HG03060 (cell line): ENCODE results near the gene TRAF5.
"Not testable (repeated sequence)": the region's sequence is repeated elsewhere in the genome, so short reads cannot be mapped to it uniquely, and the experiment has no call there.

ENCODE experiments used
- ATAC-seq: cut with Tn5 transposase; IDR thresholded peaks from one replicate; pipeline ENCODE4 v1.9.1; 2021; ENCODE audit warnings: low read depth, moderate number of reproducible peaks; ENCODE audit not compliant: unreplicated experiment

TRAF5 gene

DNA sequence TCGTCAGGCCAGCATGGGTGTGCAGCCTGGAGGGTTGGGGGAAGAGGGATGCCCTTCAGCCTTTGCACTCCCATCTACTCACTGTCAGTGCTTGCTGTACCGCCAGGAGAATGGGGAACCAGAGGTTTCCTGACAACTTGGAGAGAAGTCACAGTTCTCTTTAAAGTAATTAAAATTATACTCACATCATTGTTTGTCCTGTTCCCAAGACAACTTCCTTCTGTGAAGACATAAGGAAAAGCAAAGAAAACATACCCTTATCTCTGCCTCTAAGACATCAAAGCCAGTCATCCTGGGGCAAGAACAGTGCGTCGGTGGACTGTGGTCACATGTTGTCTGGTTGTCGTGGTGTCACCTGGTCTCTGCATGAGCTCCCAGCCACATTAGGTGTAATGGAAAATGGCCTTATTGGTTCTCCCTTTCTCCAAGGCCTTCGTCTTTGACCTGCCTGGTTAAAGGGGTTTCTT lies 17.6 kb downstream of the TRAF5 start:
- no peak for ATAC-seq

GRCh38 chr1:211345719-211346118 lies 19.1 kb downstream of the TRAF5 start:
- no peak for ATAC-seq

DNA sequence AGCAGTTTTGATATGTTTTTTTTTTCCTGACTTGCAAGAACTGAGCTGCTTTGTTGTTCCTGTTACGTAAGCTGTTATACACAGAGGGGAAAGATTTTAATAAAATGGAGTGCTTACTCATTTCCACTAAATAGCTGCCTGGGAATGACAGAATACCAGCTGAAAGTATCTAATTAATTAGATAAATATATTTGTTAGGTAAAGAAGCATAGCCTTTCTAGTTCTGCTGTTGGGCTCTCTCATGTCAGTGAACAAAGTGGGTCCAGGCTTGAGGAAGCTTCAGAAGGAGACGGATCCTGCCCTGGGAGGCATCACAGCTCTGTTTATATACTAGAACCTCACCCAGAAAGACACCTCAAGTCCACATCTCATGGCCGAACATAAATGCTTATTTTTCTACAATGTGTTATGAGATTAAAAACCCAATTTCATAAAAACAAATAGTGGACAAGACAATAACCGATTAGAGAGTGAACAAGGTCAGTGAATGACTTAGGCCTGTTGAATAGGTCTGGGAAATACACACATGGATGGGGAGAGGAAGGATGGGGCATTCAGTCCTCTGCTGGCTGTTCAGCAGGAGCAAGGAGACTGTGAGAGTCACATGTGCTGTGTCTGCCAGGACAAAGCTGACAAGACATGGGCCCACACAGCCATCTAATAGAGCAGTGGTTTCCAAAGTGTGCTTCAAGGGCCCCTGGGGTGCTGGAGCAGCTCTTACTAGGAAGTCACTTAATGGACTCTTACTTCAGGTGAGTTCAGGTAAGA lies 20.6 kb downstream of the TRAF5 start:
- no peak for ATAC-seq

GRCh38 chr1:211348547-211348946 lies 21.9 kb downstream of the TRAF5 start:
- no peak for ATAC-seq

DNA sequence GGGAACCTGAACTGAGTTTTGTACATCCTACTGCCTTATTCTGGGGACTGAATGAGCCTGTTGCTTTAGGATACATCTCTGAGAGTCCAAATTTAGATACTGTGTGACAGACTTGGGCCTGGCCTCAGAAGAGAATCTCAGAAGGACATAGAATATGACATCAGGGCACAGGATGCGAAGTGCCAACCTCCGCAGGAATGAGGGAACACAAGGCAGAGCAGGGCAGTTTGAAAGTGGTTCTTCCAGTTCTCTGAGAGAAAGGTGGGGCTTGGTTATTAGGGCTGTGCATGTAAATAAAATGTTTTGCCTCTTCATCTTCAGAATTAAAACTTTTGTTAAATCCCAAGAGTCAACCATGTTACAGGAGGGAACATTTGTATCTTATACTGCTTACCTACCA lies 23.1 kb downstream of the TRAF5 start:
- ATAC-seq = no peak

DNA sequence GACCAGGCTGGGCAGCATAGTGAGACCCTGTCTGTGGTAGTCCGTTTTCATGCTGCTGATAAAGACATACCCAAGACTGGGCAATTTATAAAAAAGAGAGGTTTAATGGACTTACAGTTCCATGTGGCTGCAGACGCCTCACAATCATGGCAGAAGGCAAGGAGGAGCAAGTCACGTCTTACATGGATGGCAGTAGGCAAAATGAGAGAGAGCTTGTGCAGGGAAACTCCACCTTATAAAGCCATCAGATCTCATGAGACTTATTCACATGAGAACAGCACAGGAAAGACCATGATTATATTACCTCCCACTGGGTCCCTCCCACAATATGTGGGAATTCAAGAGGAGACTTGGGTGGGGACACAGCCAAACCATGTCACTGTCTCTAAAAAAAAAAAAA lies 25.4 kb downstream of the TRAF5 start:
- not testable (repeated sequence) for ATAC-seq

DNA sequence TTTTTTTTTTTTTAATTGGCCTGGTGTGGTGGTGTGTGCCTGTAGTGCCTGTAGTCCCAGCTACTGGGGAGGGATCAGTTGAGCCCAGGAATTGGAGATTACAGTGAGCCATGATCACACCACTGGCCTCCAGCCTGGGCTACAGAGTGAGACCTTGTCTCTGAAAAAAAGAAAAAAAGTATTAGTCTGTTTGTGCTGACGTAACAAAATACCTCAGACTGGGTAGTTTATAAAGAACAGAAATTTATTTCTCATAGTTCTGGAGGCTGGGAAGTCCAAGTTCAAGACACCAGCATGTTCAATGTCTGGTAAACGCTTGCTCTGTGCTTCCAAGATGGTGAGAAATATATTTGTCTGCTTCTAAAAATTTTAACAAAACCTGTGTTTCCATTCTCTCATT lies 25.8 kb downstream of the TRAF5 start:
- ATAC-seq = no peak

DNA sequence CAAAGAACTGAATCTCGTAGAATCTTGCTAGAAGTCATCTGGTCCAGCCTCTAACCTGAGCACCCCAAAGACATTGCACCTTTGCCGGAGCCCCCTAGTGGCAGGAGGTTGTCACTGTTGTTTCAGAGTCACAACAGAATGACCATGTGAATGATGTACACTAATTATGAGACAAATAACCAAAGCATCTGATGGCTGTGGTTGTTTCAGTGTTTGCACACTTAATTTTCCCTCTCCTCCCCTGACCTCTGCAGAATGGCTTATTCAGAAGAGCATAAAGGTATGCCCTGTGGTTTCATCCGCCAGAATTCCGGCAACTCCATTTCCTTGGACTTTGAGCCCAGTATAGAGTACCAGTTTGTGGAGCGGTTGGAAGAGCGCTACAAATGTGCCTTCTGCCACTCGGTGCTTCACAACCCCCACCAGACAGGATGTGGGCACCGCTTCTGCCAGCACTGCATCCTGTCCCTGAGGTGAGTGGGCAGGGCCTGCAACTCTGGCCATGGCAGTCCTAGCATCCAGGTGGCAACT lies 26.4 kb downstream of the TRAF5 start:
- ATAC-seq = peak; percentile 51

GRCh38 chr1:211353562-211354212 lies 27.1 kb downstream of the TRAF5 start:
- ATAC-seq = no peak

- ATAC-seq = no peak
Measured at GRCh38 chr1:211355873-211356272, 29.2 kb downstream of the TRAF5 start.

DNA sequence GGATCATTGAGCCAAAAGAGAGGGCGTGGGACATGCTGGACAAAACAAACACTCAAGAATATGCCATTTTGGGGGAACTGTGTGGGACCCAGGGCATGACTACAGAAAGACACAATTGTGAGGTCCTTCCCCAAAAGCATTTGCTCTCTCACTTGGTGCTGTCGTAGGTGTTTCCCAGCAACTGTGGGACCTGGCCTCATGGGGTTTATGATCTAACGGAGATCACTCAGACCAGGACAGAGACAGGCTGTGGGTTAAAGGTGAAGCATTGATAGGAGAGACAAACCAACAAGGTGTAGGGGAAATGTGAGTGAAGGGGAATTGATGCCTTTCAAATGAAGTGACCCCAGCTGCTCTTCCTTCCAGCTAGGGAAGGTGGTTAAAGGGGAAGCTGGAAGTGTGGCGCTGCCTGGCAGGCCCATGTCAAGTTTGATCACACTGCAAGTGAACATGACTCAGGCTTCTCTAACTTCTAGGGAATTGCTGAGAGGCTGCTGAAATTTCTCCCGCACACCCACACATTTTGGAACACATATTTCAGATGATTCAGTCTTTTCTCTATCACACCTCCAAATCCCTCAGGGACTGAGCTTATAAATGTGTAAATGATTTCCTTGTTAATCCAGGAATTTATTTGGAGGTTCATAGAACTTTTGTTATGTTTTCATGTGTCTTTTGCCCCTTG lies 30.2 kb downstream of the TRAF5 start:
- ATAC-seq = no peak

- ATAC-seq = no peak
Measured at GRCh38 chr1:211358685-211359084, 32.1 kb downstream of the TRAF5 start.

DNA sequence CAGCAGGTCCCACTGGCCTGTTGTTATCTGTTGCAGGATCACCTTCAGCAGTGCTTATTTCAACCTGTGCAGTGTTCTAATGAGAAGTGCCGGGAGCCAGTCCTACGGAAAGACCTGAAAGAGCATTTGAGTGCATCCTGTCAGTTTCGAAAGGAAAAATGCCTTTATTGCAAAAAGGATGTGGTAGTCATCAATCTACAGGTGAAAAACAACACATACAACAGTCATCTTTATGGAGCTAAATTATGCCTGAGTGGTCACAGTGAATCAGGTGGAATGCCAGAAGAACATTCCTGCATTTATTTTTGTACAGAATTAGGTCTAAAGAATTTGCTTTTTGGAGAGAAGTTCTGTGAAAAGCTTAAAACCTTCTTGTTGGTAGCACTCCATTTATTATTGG lies 33.2 kb downstream of the TRAF5 start:
- no peak for ATAC-seq

- no peak for ATAC-seq
Measured at GRCh38 chr1:211361202-211361601, 34.6 kb downstream of the TRAF5 start.

- ATAC-seq = no peak
Measured at GRCh38 chr1:211369640-211370039, 43.0 kb downstream of the TRAF5 start.

DNA sequence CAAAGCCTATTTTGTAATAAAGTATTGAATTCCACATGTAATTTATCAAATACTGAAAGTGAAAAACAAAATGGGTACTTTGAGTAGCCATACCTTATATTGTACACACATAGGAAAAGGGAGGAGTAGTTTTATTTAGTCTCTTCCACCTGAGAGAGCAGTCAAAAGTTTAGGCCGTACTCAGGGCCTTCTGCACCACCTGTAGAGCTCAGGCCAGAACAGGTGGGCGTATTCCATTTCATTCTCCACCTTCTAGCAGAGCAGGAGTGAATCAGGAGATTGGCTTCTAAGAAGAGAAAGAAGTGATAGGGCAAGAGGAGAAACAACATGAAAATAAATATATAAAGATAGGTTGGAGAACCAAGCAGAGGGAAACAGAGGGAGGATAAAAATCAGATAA lies 44.0 kb downstream of the TRAF5 start:
- no peak for ATAC-seq

GRCh38 chr1:211371406-211372105 lies 44.9 kb downstream of the TRAF5 start:
- no peak for ATAC-seq

DNA sequence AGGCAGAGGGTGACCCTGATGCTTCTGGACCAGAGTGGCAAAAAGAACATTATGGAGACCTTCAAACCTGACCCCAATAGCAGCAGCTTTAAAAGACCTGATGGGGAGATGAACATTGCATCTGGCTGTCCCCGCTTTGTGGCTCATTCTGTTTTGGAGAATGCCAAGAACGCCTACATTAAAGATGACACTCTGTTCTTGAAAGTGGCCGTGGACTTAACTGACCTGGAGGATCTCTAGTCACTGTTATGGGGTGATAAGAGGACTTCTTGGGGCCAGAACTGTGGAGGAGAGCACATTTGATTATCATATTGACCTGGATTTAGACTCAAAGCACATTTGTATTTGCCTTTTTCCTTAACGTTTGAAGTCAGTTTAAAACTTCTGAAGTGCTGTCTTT lies 45.8 kb downstream of the TRAF5 start:
- no peak for ATAC-seq

GRCh38 chr1:211375146-211375818 lies 48.6 kb downstream of the TRAF5 start:
- ATAC-seq = no peak

- no peak for ATAC-seq
Measured at GRCh38 chr1:211375949-211376348, 49.3 kb downstream of the TRAF5 start.
